B cell (primary cell): ENCODE data around the gene QRFPR.

Experiments used
- EZH2 ChIP-seq: IDR thresholded peaks from 2 replicates; pipeline ENCODE4 v1.6.1; 2012; ENCODE audit warnings: borderline replicate concordance, low read depth, mild to moderate bottlenecking, moderate library complexity, low read length; ENCODE audit not compliant: insufficient read depth, poor library complexity, severe bottlenecking
- TF ChIP-seq, protein P1 (sequence below): fragments of 200-600 bp; IDR thresholded peaks from one replicate; pipeline ENCODE4 v1.8.0; 2022; ENCODE audit warnings: antibody characterized with exemption, mild to moderate bottlenecking

DNA sequence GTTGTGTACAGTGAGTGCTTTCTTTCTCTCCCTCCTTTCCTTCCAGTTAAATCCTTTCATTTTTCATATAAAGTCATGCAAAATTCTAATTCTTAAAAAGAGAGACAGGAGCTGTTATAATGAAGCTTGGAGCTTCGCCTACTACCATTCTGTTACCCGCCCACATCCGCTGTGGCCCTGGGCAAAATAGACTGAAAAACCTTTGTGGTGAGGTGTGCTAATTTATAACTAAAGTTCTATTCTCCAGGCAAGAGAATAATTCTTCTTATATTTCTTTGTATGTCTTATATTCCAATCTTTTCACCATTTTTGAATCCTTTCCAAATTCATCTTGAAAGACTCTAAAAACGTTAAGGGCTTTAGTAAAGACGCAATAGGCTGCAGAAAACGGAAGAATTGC, 7.0 kb downstream of the QRFPR start:
- TF ChIP-seq, protein P1, sequence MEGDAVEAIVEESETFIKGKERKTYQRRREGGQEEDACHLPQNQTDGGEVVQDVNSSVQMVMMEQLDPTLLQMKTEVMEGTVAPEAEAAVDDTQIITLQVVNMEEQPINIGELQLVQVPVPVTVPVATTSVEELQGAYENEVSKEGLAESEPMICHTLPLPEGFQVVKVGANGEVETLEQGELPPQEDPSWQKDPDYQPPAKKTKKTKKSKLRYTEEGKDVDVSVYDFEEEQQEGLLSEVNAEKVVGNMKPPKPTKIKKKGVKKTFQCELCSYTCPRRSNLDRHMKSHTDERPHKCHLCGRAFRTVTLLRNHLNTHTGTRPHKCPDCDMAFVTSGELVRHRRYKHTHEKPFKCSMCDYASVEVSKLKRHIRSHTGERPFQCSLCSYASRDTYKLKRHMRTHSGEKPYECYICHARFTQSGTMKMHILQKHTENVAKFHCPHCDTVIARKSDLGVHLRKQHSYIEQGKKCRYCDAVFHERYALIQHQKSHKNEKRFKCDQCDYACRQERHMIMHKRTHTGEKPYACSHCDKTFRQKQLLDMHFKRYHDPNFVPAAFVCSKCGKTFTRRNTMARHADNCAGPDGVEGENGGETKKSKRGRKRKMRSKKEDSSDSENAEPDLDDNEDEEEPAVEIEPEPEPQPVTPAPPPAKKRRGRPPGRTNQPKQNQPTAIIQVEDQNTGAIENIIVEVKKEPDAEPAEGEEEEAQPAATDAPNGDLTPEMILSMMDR, result no peak
- no peak for TF ChIP-seq EZH2
